Thyroid gland (tissue), 4 donors: ENCODE data around the gene KRT23.

Experiments
- CTCF ChIP-seq, 6 experiments: fragments of 200-600 bp in 3 of 6; fragments of 450-650 bp in 3 of 6; sonication (generic) in 3 of 6; IDR thresholded peaks; one replicate each; pipeline ENCODE4 v1.5.1; 2016 to 2019; ENCODE audit warnings: antibody characterized with exemption in 6 of 6, mild to moderate bottlenecking in 2 of 6, inconsistent platforms in 1 of 6, moderate library complexity in 1 of 6
- POLR2A ChIP-seq, 2 donors: fragments of 450-650 bp; IDR thresholded peaks; one replicate each; pipeline ENCODE4 v1.6.1; 2017; ENCODE audit warnings: antibody characterized with exemption in 2 of 2, mild to moderate bottlenecking in 2 of 2, moderate library complexity in 1 of 2

DNA sequence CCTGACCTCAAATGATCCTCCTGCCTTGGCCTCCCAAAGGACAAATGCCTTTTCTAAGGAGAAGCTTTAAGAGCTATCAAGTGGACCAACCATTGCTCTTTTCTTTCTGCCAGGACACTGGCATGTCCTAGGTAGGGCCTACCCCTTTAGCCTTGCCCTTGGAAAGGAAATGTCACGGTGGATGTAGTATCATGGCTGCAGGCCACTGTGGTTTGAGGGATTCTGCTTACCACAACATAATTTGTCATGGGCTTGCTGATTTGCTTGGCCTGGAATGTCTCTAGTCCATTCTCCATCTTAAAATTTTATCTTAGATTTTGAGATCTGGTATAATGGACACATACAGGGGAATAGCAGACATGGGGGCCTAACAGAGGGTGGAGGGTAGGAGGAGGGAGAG lies 58.4 kb downstream of the KRT23 start:
- TF ChIP-seq CTCF (IDR thresholded peaks at IDR 0.05): no peak
- no peak for TF ChIP-seq POLR2A (IDR thresholded peaks at IDR 0.05)
